ENCODE data around the gene AASDH. TPM values are rescaled to one million over a fixed set of nuclear protein-coding genes. Genes with fewer than 3 reads are reported as not detected.

AASDH gene
- total RNA-seq, 1 donor from 2014 or later = 9.8 TPM

DNA sequence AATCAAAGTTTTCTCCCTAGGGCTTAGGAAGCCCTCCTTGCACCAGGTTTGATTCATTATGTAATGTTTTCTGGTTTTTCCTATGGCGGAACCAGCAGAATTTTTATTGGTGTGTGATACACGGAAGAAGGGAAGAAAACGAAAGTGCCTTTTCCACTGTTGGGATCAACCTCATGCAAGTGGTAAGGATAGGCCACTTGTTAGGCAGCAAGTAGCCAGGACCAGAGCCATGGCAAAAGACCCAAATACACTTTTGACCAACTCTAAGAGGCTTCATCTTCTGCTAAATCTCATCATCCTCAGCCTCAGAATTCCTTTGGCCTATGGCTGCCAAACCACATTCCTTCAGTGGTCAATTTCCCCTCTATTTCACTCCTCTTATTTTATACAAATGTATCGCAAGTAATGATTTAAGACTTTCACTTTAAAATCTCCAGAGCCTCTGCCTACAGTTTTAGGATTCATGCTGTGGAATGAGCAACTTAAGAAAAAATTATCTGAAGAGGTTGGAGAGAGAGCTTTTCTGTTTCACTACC, 26.9 kb upstream of the AASDH start:
- Mint-ChIP-seq H3K4me3 (no peak overlapping the region), H3K9me3 (no peaks in the 10 kb centered on the region), H3K4me1 (ENCODE audit: low read depth) (peaks cover 23% of the 10 kb centered on the region), H3K27ac (no peak overlapping the region), H3K27me3 (ENCODE audit: insufficient read depth) (no peaks in the 10 kb centered on the region), H3K36me3 (ENCODE audit: low read depth) (no peaks in the 10 kb centered on the region)
- intact Hi-C loops (cut with micrococcal nuclease) = no loop called here
- no peak for DNase-seq (ENCODE audit: low spot score)

DNA sequence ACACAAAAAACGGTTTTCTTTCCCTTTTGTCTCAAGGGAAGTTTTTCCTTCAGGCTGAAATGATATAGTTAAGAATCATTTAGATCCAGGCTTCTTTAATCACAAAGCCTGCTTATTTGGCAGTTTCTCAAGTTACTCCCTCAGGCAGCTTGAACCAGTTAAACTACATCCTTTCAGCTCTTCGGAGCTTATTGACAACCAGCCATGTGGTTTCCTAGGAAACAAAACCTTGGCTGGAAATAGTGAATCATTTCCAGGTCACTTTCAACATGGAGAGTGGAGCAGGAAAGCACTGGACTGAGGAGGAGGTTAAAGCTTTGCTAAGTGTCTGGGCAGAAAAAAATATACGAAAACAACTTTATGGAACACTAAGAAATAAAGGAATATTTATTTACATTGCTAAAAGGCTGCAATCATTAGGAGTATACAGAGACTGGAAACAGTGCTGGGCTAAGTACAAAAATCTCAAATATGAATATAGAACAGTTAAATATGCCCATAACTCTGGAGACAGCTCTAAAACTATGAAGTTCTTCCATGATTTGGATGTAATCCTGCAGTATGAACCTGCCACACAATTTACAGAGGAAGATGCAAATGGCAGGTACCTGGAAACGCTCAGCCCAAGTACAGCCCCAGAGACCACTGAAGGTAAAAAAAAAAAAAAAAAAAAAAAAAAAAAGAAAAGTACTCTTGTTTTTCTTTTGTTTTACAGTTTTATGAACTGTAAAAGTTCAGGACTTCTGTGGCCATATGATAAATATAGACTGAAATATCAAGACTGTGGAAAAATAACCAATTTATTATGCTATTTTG, 23.2 kb upstream of the AASDH start:
- intact Hi-C loops (cut with micrococcal nuclease) = loop anchor here (1.0 kb wide), 1 partner anchor 25 kb away; the partner anchor contains the start of gene PPAT
- Mint-ChIP-seq H3K4me1 (ENCODE audit: low read depth) (peaks cover 23% of the 10 kb centered on the region), H3K27me3 (ENCODE audit: insufficient read depth) (no peaks in the 10 kb centered on the region), H3K4me3 (no peak overlapping the region), H3K9me3 (no peaks in the 10 kb centered on the region), H3K27ac (peak overlapping the region; percentile 63), H3K36me3 (ENCODE audit: low read depth) (peaks cover 9% of the 10 kb centered on the region)
- no peak for DNase-seq (ENCODE audit: low spot score)

DNA sequence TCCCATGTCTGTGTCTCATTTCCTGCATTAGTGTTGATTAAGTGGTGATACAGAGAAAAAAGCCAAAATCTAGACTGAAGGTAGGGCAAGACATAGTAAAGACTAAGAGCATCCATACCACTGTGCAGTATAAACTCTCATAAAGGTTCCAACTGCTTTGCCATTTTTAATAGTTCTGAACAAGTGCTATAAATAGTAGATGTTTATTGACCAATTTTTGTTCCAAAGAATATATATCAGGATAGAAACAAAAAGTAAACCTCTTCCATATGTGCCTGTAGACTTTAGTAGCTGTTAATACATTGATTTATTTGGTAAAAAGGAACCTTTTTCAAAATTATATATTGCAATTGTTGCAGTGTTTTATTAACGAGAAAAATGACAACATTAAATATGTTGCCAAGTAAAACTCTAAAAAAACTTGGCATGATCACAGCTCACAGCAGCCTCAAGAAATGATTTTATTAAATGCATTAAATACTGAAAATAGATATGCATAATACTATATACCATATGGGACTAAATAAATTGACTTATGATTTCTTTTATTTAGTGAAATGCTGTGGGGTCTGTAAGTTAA, 22.3 kb upstream of the AASDH start:
- Mint-ChIP-seq H3K36me3 (ENCODE audit: low read depth) (peaks cover 9% of the 10 kb centered on the region), H3K4me3 (no peak overlapping the region), H3K4me1 (ENCODE audit: low read depth) (peaks cover 23% of the 10 kb centered on the region), H3K9me3 (no peaks in the 10 kb centered on the region), H3K27ac (no peak overlapping the region), H3K27me3 (ENCODE audit: insufficient read depth) (no peaks in the 10 kb centered on the region)
- DNase-seq (ENCODE audit: low spot score) = no peak
- intact Hi-C loops (cut with micrococcal nuclease) = loop anchor here (1.0 kb wide), 1 partner anchor 26 kb away; the partner anchor contains the start of gene PPAT

DNA sequence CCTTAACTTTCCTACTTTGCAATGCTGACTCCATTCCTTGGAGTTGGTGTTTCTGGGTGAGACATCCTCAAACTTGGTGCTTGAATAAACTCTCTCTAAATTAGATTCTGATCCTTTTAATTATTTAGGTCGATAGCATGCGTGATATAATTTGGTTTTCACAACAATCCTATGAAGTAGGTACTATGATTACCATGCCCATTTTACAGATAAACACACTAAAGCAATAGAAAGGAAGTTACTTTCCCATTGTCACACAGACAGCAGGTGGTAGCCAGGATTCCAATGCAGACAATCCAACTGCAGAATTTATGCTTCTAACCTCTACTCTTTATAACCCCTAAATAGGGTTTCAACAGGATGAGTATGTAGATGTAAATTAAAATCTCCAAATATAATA, 21.7 kb upstream of the AASDH start:
- no peak for DNase-seq (ENCODE audit: low spot score)
- Mint-ChIP-seq H3K27me3 (ENCODE audit: insufficient read depth) (no peaks in the 10 kb centered on the region), H3K4me3 (no peak overlapping the region), H3K36me3 (ENCODE audit: low read depth) (peaks cover 9% of the 10 kb centered on the region), H3K9me3 (no peaks in the 10 kb centered on the region), H3K27ac (no peak overlapping the region), H3K4me1 (ENCODE audit: low read depth) (peaks cover 23% of the 10 kb centered on the region)
- intact Hi-C loops (cut with micrococcal nuclease) = no loop called here

DNA sequence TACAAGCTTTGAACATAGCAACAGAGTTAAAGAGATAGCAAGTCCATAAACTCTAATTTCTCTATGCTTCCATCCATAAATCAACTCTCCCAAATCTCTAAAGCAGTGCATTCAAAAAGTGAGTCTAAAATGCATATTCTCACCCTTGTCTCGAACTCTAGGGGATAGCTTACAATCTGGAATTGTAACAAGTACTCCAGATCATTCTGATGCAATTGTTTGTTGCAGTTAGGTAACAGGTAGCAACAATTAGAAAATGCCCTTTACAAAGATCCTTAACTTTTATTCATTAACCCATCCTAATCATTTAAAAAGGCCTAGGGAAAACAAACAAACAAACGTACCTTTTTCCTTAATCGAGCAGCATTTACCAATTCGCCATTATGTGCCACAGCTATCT, 18.9 kb upstream of the AASDH start:
- intact Hi-C loops (cut with micrococcal nuclease) = no loop called here
- Mint-ChIP-seq H3K4me3 (no peak overlapping the region), H3K27ac (no peak overlapping the region), H3K4me1 (ENCODE audit: low read depth) (peaks cover 12% of the 10 kb centered on the region), H3K9me3 (no peaks in the 10 kb centered on the region), H3K27me3 (ENCODE audit: insufficient read depth) (no peaks in the 10 kb centered on the region), H3K36me3 (ENCODE audit: low read depth) (peaks cover 16% of the 10 kb centered on the region)
- no peak for DNase-seq (ENCODE audit: low spot score)

DNA sequence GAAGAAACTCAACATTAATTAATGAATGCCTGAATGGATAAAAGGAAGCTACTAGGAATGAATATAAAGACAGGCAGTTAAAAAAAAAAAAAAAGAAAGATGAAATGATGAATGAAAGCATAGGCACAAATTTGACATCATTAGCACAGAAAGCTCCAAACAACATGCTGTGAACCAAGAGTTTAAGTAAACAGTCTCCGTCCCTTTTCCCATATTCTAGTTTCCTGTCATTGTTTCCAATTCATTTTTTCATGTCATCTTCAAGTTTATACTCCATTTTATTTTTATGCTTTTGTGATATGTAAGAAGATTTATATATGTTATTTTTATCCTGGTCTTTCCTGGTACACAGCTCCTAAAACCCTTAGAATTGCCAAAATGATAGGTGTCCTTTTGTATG, 17.7 kb upstream of the AASDH start:
- Mint-ChIP-seq H3K4me3 (no peak overlapping the region), H3K27ac (no peak overlapping the region), H3K9me3 (no peaks in the 10 kb centered on the region), H3K36me3 (ENCODE audit: low read depth) (peaks cover 24% of the 10 kb centered on the region), H3K4me1 (ENCODE audit: low read depth) (peaks cover 5% of the 10 kb centered on the region), H3K27me3 (ENCODE audit: insufficient read depth) (no peaks in the 10 kb centered on the region)
- DNase-seq (ENCODE audit: low spot score) = no peak
- intact Hi-C loops (cut with micrococcal nuclease) = no loop called here

DNA sequence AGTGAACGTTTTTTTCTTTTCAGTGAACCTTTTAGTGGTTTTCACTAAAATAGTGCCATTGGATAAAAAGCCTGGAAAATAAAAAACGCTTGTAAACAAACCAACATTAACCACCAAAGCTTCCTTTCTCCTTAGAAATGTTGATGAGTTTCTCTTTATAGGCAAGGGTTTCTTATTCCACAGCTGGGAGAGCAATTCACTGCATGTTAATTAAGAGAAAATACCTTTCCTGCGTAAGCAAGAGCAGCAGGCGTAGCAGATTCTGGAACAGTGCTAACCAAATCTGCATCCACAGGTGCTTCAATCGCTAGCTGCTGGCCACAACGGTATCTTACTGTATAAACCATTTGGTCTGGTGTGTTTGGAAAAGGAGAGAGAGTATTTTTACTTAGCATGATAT, 13.3 kb upstream of the AASDH start:
- peaks cover 22% of the 10 kb centered on the region for H3K36me3 Mint-ChIP-seq (ENCODE audit: low read depth)
- no peak overlapping the region for H3K27ac Mint-ChIP-seq
- DNase-seq (ENCODE audit: low spot score) = no peak
- intact Hi-C loops (cut with micrococcal nuclease) = no loop called here
- H3K27me3 Mint-ChIP-seq (ENCODE audit: insufficient read depth) = no peaks in the 10 kb centered on the region
- no peaks in the 10 kb centered on the region for H3K4me1 Mint-ChIP-seq (ENCODE audit: low read depth)
- H3K4me3 Mint-ChIP-seq = no peak overlapping the region
- H3K9me3 Mint-ChIP-seq = no peaks in the 10 kb centered on the region

DNA sequence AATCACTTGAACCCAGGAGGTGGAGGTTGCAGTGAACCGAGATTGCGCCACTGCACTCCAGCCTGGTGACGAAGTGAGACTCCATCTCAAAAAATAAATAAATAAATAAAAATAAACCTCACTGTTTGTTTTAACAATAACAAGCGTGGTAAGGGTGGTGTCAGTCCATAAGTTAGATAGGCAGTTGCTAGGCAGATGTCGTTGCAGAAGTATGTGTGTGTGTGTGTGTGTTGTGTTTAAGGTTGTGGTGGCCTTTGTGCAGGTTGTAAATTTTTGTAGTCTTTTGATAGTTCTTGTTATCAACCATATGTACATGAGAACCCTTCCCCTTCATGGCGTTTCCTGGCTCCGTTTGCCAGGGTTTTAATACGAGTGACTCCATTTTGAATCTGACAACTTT, 4.0 kb upstream of the AASDH start:
- Mint-ChIP-seq H3K36me3 (ENCODE audit: low read depth) (peaks cover 7% of the 10 kb centered on the region), H3K9me3 (no peaks in the 10 kb centered on the region), H3K4me3 (no peak overlapping the region), H3K27ac (no peak overlapping the region), H3K4me1 (ENCODE audit: low read depth) (peaks cover 26% of the 10 kb centered on the region), H3K27me3 (ENCODE audit: insufficient read depth) (no peaks in the 10 kb centered on the region)
- no peak for DNase-seq (ENCODE audit: low spot score)
- intact Hi-C loops (cut with micrococcal nuclease) = no loop called here

DNA sequence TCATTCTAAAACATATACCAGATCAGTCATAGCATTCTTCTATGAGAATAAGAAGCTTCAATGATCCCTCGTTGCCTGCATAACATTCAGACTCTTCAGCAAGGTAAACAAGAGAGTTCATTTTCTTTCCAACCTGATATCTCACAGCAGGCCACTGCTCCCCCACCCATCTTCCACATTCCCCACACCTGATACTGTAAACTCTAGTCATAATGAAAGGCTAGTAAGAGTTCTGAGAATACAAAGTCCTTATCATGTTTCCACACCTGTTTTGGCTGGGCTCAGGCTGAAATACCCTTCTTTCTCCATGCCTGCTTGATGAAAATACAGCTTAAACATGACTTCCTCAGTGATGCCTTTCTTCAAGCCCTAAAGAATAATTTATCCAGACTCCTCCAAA, 2.3 kb upstream of the AASDH start:
- H3K9me3 Mint-ChIP-seq = no peaks in the 10 kb centered on the region
- intact Hi-C loops (cut with micrococcal nuclease) = loop anchor here (5.0 kb wide), 3 partner anchors 143 to 842 kb away; partner anchors contain the start of gene CLOCK
- H3K36me3 Mint-ChIP-seq (ENCODE audit: low read depth) = peaks cover 2% of the 10 kb centered on the region
- H3K27ac Mint-ChIP-seq = peak overlapping the region; percentile 53
- DNase-seq (ENCODE audit: low spot score) = no peak
- H3K4me1 Mint-ChIP-seq (ENCODE audit: low read depth) = peaks cover 26% of the 10 kb centered on the region
- H3K4me3 Mint-ChIP-seq = peak overlapping the region; percentile 92
- H3K27me3 Mint-ChIP-seq (ENCODE audit: insufficient read depth) = no peaks in the 10 kb centered on the region

DNA sequence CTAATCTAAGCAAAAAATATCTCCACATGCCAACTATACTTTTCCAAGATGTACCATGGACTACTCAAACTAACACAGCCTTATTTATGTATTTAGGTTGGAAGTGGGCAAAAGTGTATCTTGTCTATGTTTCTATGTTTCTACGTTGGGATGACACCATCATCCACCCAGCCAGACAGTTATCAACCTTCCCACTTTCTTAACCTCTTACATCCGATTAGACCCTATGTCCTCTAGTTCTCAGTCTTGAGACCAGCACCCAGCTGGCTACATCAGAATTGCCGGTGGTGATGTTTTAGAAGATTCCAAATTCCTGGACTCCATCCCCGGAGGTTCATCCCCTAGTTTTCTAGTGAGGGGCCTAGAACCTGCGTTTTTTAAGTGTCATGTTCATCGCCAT, 1.0 kb upstream of the AASDH start:
- Mint-ChIP-seq H3K4me3 (peak overlapping the region; percentile 92), H3K36me3 (ENCODE audit: low read depth) (peaks cover 2% of the 10 kb centered on the region), H3K4me1 (ENCODE audit: low read depth) (peaks cover 26% of the 10 kb centered on the region), H3K9me3 (no peaks in the 10 kb centered on the region), H3K27ac (peak overlapping the region; percentile 97), H3K27me3 (ENCODE audit: insufficient read depth) (no peaks in the 10 kb centered on the region)
- DNase-seq (ENCODE audit: low spot score) = no peak
- intact Hi-C loops (cut with micrococcal nuclease) = loop anchor here (5.0 kb wide), 3 partner anchors 144 to 841 kb away; partner anchors contain the start of gene CLOCK

DNA sequence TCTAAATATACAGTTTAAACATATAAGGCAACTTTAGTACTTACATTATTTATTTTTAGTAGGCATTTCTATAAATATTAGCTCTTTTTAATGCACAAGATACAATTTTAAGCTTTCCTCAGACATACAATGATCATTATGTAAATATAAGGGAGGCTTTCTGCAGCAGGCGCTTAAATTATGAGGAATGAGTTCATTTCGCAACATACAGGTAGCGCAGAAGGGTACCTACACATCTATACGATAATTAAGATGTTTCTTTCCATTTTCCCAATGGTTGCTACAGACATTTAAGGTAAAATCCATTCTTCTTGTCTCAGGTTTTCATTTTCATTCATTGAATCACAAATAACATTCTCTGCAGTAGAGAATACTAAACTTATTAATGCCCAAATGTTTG, 1.2 kb downstream of the AASDH start:
- intact Hi-C loops (cut with micrococcal nuclease) = loop anchor here (2.0 to 5.0 kb wide), 4 partner anchors 146 to 989 kb away; partner anchors contain the start of gene CLOCK
- H3K27me3 Mint-ChIP-seq (ENCODE audit: insufficient read depth) = no peaks in the 10 kb centered on the region
- H3K9me3 Mint-ChIP-seq = no peaks in the 10 kb centered on the region
- H3K27ac Mint-ChIP-seq = peak overlapping the region; percentile 63
- H3K4me3 Mint-ChIP-seq = peak overlapping the region; percentile 92
- DNase-seq (ENCODE audit: low spot score) = no peak
- peaks cover 26% of the 10 kb centered on the region for H3K4me1 Mint-ChIP-seq (ENCODE audit: low read depth)
- H3K36me3 Mint-ChIP-seq (ENCODE audit: low read depth) = peaks cover 4% of the 10 kb centered on the region

DNA sequence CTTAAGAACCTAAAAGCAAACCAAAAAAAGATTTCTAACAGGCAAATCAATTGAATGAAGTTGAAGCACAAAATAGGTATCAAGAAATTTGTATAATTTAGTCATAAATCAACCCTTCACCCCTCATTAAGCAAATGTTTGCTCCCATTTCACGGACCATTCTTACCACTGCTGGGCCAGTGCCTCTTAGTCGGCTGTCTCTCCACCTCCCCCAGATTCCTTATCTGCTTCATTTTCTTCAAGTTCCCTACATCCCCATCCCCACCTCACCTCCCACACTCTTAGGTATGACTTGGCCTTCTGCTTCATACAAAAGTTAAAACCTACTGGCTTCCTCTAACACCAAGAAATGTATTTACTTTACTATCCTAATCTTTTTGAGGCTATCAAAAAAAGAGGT, 11.8 kb downstream of the AASDH start:
- intact Hi-C loops (cut with micrococcal nuclease) = no loop called here
- no peaks in the 10 kb centered on the region for H3K4me1 Mint-ChIP-seq (ENCODE audit: low read depth)
- no peak overlapping the region for H3K4me3 Mint-ChIP-seq
- no peak overlapping the region for H3K27ac Mint-ChIP-seq
- no peaks in the 10 kb centered on the region for H3K27me3 Mint-ChIP-seq (ENCODE audit: insufficient read depth)
- no peak for DNase-seq (ENCODE audit: low spot score)
- H3K9me3 Mint-ChIP-seq = no peaks in the 10 kb centered on the region
- H3K36me3 Mint-ChIP-seq (ENCODE audit: low read depth) = peaks cover 13% of the 10 kb centered on the region

DNA sequence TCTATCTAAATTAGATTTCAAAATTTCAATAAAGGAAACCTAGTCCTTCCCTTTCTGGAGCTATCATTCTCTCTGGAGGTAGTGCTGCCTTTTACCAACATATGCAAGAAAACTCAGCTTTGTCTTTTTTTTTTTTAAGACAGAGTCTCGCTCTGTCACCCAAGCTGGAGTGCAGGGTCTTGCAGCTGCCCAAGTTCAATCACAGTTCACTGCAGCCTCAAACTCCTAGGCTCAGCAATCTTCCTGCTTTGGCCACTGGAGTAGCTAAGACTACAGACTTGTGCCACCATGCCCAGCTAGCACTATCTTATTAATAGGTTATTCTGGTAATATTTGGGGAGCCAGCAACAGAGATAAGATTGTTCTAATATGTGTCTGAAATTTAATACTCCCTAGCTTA, 12.3 kb downstream of the AASDH start:
- Mint-ChIP-seq H3K36me3 (ENCODE audit: low read depth) (peaks cover 14% of the 10 kb centered on the region), H3K4me1 (ENCODE audit: low read depth) (no peaks in the 10 kb centered on the region)

More for the DNA sequence above, 12.3 kb downstream of the AASDH start:
- Mint-ChIP-seq H3K27me3 (ENCODE audit: insufficient read depth) (no peaks in the 10 kb centered on the region), H3K4me3 (no peak overlapping the region), H3K27ac (no peak overlapping the region), H3K9me3 (no peaks in the 10 kb centered on the region)
- no peak for DNase-seq (ENCODE audit: low spot score)
- intact Hi-C loops (cut with micrococcal nuclease) = no loop called here
